UCSD-AML1 (cell line): ENCODE measurements around the gene SPNS1.
"Not testable (repeated sequence)": the region's sequence is repeated elsewhere in the genome, so short reads cannot be mapped to it uniquely, and the experiment has no call there.

ENCODE experiments used
- DNase-seq: peaks from one replicate; lab custom pipeline; 2025; ENCODE audit not compliant: unreplicated experiment; lab: John Stamatoyannopoulos, UW

The SPNS1 gene

GRCh38 chr16:28989363-28989762, 14.8 kb downstream of the SPNS1 start:
- DNase-seq = no peak

- DNase-seq = no peak
Measured at GRCh38 chr16:28990375-28991040, 15.9 kb downstream of the SPNS1 start.

- no peak for DNase-seq
Measured at GRCh38 chr16:28991687-28992086, 17.1 kb downstream of the SPNS1 start.

DNA sequence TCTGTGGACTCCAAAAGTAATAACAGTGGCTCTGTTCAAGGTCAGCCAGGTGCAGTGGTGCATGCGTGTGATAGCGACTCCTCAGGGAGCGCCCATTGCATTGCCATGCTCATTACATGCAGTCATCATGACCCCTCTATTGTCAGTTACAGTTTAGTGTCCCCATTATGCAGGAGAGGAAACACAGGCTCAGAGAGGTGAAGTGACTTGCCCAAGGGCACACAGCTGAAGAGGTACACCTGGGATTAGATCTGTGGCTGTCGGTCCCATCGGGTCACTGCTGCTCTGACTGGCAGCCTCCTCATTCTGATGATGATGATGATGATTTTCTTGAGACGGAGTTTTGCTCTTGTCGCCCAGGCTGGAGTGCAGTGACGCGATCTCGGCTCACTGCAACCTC, 17.9 kb downstream of the SPNS1 start:
- no peak for DNase-seq

DNA sequence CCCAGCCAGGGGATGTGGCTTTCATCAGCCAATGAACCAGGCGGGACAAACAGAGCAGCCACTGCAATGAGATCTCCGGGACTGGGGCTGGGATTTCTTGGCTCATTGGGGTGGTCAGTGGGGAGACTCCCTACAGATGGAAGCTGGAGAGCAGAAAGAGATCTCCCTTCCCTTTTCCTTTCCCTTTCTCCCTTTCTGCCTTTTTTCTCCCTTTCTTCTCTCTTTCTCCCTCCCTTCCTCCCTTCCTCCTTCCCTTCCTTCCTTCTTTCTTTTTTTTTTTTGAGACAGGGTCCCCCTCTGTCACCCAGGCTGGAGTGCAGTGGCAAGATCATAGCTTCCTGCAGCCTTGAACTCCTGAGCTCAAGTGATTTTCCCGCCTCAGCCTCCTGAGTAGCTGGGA, 24.3 kb downstream of the SPNS1 start:
- no peak for DNase-seq

GRCh38 chr16:28999577-28999976, 25.0 kb downstream of the SPNS1 start:
- DNase-seq = no peak

DNA sequence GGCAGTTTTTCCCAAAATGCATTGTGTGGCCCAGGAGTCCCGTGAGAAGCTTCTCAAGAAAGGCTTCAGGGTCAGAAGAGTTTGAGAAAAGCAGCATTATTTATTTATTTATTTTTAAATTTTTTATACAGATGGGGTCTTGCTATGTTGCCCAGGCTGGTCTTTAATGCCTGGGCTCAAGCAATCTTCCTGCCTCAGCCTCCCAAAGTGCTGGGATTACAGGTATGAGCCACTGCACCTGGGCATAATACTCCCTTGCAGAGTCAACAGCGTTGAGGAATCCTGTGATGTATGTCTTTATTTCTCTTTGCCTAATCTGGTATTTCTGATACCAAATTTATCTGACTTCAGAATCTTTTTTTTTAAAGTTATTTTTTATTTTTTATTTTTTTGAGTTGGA, 25.4 kb downstream of the SPNS1 start:
- no peak for DNase-seq

- not testable (repeated sequence) for DNase-seq
Measured at GRCh38 chr16:29004496-29005139, 30.0 kb downstream of the SPNS1 start.

DNA sequence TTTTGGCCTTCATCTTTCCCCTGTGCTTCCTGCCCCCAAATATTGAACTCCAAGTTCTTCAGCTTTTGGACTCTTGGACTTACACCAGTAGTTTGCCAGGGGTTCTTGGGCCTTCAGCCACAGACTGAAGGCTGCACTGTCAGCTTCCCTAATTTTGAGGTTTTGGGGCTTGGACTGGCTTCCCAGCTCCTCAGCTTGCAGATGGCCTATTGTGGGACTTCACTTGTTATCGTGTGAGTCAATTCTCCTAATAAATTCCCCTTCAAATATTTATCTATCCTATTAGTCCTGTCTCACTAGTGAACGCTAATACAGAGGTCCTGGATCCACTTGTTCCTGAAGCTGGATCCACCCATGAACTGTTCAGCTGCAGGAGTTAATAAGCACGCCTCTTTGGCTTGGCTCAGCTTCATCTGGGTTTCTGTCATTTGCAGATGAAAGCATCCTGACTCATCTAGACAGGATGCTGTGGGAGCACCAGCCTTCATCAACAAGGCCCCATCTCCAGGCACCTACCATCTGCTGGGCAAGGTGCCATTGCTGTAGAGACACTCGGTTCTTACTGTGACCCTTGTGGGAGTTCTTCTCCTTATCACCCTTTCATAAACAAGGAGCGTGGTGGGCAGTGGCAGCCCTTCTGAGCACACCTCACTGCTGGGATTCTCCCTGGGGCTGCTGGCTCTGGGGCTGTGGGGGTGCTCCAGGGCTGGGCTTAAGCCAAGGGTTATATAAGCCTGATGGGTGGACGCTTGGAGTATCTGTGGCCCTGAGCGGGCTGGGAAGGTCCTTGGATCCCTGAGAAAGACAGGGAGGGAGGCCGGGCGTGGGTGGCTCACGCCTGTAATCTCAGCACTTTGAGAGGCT, 33.4 kb downstream of the SPNS1 start:
- DNase-seq = peak; percentile 50

GRCh38 chr16:29009050-29009837, 34.7 kb downstream of the SPNS1 start:
- peak; percentile 84 for DNase-seq

DNA sequence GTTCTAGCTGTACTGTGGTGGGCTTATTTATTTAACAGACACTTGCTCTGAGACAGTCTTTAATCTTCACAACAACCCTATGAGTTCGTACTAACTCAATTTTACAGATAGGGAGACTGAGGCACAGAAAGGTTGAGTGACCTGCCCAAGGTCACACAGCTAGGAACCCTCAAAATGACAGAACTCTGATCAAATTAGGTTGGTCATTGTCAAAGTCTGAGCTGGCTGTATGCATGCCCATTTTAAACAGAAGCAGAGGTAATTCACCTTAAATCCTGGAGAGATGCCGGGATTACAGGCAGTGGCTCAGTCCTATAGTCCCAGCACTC, 35.2 kb downstream of the SPNS1 start:
- DNase-seq = no peak

- peak; percentile 37 for DNase-seq
Measured at GRCh38 chr16:29011112-29011511, 36.5 kb downstream of the SPNS1 start.

- DNase-seq = no peak
Measured at GRCh38 chr16:29011851-29012250, 37.3 kb downstream of the SPNS1 start.

DNA sequence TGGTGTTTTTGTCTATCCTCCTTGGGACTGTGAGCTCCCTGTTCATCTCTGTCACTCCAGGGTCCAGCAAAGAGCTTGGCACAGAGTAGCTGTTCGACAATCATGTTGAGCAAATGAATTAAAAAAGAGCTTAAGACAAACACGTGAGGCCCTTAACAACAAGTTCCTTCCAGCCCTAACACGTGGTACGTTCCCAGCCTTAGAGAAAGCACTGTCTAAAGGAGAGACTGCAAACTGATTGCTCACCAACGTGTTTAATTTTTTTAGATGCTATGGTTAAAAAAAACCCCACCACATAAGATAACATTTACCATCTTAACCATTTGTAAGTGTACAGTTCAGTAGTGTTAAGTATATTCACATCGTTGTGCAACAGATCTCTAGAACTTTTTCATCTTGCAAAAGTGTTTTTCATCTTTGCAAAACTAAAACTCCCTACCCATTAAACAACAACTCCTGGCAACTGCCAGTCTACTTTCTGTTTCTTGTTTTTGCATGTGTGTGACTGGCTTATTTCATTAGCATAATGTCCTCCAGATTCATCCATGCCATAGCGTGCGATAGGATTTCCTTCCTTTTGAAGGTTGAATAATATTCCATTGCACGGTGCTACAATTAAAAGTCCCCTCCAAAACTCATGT, 38.5 kb downstream of the SPNS1 start:
- DNase-seq = no peak

DNA sequence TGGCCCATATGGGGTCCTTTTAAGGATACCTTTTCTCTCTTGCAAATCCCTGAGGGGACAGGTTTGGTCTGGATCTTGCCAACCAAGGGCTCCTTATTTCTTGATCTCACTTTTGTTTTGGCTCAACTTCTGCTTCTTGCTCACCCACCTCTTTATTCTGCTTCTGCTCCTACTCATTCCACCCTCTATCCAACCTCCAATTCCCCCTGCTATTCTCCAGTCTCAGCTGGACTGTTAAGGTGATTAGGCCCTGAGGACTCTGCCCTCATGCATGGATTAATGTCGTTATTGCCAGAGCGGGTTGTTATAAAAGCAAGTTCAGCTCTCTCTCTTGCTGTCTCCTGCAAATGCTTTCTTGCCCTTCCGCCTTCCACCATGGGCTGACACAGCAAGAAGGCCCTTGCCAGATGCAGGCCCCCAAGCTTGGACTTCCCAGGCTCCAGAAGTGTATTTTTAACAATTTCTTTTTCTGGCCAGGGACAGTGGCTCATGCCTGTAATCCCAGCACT, 40.0 kb downstream of the SPNS1 start:
- DNase-seq = no peak

GRCh38 chr16:29022196-29022595, 47.6 kb downstream of the SPNS1 start:
- DNase-seq = no peak

DNA sequence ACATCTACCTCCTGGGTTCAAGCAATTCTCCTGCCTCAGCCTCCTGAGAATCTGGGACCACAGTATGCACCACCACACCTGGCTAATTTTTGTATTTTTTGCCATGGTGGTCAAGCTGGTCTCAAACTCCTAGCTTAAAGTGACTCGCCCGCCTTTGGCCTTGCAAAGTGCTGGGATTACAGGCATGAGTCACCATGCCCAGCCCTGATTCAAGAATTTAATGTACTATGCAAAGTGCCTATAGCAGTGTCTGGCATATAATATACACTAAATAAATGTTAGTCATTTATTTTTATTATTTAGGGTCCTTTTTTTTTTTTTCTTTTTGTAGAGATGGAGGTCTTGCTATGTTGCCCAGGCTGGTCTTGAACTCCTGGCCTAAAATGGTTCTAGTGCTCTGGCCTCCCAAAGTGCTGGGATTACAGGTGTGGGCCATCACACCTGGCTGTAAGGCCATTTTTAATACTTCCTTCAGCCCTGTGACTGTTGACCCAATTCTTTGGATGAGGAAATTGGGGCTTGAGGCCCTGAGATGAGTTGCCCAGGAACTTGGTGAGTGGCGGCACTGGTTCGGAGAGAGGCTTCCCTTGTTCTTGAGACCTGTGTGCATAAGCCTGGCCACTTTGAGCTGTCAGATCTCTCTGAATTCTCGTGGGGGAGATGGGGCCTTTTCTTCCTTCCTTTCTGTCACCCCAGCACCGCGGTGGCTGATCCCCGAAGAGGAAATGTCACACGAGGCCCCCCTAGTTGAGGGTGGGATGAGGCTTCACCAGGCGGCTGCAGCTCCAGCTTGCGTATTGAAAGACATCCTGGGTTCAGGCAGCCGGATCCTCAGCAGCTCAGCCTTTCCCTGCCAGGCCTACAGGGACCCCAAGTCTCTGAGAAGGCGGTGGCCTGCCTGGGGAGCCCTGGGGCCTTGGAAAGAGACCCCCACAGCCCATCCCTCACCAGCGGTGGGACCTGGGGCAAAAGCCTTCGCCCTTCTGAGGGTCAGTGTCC, 49.0 kb downstream of the SPNS1 start:
- no peak for DNase-seq

DNA sequence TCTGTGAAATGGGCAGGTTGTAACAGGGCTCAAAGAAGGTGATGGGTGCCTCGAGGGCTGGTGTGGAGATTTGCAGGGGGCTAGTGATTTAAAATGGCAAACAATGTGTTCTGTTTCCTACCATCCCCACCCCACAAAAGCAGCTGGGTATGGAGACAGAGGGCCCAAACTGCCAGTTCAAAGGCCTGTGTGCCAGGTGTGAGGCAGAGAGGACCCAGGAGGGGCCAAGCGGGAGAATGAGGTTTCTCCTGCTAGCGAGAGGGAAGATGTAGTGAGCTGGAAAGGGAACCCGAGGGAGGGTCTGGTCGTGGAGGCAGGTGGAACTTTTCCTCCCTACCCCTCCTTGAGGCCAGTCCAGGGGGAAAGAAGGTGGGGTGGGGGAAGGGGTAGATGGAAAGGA, 49.7 kb downstream of the SPNS1 start:
- no peak for DNase-seq

- DNase-seq = no peak
Measured at GRCh38 chr16:29025218-29025617, 50.6 kb downstream of the SPNS1 start.
